ENCODE measurements around the gene MYCT1.

Gene MYCT1

DNA sequence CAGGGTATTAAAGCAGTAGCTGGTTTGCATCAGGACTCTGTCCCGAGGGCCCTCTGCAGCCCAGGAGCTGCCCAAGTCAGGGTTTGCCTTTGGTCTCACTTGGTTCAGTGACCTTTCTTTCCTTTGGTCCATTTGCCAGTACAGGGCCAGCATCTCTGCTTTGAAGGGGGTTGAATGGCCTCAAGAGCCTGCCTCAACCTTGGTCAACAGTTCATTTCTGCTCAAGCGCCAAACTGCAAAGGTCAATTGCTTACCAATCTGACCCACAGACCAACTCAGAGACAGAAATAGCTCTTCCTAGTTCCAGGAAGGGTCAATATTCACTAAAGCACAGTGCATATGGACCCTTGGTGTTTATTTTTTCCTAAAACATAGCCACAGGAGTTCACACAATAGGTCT, 72.3 kb downstream of the MYCT1 start:
- no peaks in the 10 kb centered on the region for H3K27me3 ChIP-seq (ENCODE audit: insufficient read depth, poor library complexity, severe bottlenecking)
- no peak overlapping the region for H3K27ac ChIP-seq (replicated peaks)
- no peak overlapping the region for H3K4me3 ChIP-seq (replicated peaks; ENCODE audit: insufficient read depth, low read length)
- TF ChIP-seq SPI1 (IDR thresholded peaks at IDR 0.05; ENCODE audit: borderline replicate concordance, low read depth) (no peak), POLR2AphosphoS5 (IDR thresholded peaks at IDR 0.05; ENCODE audit: low read depth) (no peak), GABPA (IDR thresholded peaks at IDR 0.05; ENCODE audit: low read depth) (no peak)
- TF ChIP-seq, protein P1, sequence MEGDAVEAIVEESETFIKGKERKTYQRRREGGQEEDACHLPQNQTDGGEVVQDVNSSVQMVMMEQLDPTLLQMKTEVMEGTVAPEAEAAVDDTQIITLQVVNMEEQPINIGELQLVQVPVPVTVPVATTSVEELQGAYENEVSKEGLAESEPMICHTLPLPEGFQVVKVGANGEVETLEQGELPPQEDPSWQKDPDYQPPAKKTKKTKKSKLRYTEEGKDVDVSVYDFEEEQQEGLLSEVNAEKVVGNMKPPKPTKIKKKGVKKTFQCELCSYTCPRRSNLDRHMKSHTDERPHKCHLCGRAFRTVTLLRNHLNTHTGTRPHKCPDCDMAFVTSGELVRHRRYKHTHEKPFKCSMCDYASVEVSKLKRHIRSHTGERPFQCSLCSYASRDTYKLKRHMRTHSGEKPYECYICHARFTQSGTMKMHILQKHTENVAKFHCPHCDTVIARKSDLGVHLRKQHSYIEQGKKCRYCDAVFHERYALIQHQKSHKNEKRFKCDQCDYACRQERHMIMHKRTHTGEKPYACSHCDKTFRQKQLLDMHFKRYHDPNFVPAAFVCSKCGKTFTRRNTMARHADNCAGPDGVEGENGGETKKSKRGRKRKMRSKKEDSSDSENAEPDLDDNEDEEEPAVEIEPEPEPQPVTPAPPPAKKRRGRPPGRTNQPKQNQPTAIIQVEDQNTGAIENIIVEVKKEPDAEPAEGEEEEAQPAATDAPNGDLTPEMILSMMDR (IDR thresholded peaks at IDR 0.05; ENCODE audit: insufficient read depth, low read length), result no peak
- TF ChIP-seq, protein P2, sequence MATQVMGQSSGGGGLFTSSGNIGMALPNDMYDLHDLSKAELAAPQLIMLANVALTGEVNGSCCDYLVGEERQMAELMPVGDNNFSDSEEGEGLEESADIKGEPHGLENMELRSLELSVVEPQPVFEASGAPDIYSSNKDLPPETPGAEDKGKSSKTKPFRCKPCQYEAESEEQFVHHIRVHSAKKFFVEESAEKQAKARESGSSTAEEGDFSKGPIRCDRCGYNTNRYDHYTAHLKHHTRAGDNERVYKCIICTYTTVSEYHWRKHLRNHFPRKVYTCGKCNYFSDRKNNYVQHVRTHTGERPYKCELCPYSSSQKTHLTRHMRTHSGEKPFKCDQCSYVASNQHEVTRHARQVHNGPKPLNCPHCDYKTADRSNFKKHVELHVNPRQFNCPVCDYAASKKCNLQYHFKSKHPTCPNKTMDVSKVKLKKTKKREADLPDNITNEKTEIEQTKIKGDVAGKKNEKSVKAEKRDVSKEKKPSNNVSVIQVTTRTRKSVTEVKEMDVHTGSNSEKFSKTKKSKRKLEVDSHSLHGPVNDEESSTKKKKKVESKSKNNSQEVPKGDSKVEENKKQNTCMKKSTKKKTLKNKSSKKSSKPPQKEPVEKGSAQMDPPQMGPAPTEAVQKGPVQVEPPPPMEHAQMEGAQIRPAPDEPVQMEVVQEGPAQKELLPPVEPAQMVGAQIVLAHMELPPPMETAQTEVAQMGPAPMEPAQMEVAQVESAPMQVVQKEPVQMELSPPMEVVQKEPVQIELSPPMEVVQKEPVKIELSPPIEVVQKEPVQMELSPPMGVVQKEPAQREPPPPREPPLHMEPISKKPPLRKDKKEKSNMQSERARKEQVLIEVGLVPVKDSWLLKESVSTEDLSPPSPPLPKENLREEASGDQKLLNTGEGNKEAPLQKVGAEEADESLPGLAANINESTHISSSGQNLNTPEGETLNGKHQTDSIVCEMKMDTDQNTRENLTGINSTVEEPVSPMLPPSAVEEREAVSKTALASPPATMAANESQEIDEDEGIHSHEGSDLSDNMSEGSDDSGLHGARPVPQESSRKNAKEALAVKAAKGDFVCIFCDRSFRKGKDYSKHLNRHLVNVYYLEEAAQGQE (IDR thresholded peaks at IDR 0.05; ENCODE audit: insufficient replicate concordance, low read depth), result no peak
- DNase-seq (ENCODE audit: low read depth in 1 of 2, low spot score in 1 of 2), result no peak

DNA sequence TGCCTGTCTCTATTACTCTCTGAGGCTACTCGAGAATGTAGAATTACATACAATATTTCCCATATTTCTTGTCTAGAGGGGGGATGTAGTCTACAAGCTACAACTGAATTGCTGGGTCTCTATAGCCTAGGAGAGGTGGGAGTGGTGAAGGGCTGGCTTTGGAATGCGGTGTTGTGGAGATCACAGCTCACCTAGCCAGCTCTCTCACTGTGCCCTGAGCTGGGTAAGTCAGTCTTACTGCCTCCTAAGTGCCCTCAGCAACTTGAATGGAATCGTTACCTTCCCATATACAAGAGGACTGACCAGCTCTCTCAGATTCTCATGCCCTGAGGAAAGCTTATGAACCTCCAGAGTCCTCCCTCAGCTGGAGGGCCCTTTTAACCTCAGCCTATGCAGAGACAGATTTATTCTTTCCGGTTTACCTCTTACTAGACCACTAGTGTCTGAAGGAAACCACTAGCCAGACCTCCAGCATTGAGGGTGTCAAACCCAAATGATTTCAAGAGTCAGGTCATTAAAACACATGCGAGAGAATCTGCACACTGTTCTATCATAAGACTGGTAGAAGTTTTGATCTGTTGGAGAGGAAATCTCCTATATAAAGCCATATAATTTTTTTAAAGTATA, 73.5 kb downstream of the MYCT1 start:
- no peak for DNase-seq (ENCODE audit: low read depth in 1 of 2, low spot score in 1 of 2)
- no peak overlapping the region for H3K4me3 ChIP-seq (replicated peaks; ENCODE audit: insufficient read depth, low read length)
- H3K27me3 ChIP-seq (ENCODE audit: insufficient read depth, poor library complexity, severe bottlenecking), result no peaks in the 10 kb centered on the region
- TF ChIP-seq SPI1 (IDR thresholded peaks at IDR 0.05; ENCODE audit: borderline replicate concordance, low read depth), result no peak
- TF ChIP-seq, protein P2 (IDR thresholded peaks at IDR 0.05; ENCODE audit: insufficient replicate concordance, low read depth), result no peak
- no peak for TF ChIP-seq POLR2AphosphoS5 (IDR thresholded peaks at IDR 0.05; ENCODE audit: low read depth)
- no peak for TF ChIP-seq GABPA (IDR thresholded peaks at IDR 0.05; ENCODE audit: low read depth)
- TF ChIP-seq, protein P1 (IDR thresholded peaks at IDR 0.05; ENCODE audit: insufficient read depth, low read length), result no peak
- H3K27ac ChIP-seq (replicated peaks), result no peak overlapping the region
